HepG2 (cell line): ENCODE measurements around the gene PPIP5K2. TPM values are rescaled to one million over a fixed set of nuclear protein-coding genes. Genes with fewer than 3 reads are reported as not detected.

Experiments used
- AFF4 ChIP-seq: sonication (generic); formaldehyde crosslinking; IDR thresholded peaks from 2 replicates; pipeline ENCODE4 v1.4.0; 2020; ENCODE audit warnings: missing genetic modification reagents
- JARID2 ChIP-seq: sonication (generic); formaldehyde crosslinking; IDR thresholded peaks from 2 replicates; pipeline ENCODE4 v1.8.1; 2023; ENCODE audit warnings: missing genetic modification reagents, inconsistent platforms; ENCODE audit not compliant: insufficient replicate concordance
- PRDM10 ChIP-seq: sonication (generic); formaldehyde crosslinking; IDR thresholded peaks from 2 replicates; pipeline ENCODE4 v1.4.0; 2020; ENCODE audit warnings: low read depth, missing genetic modification reagents
- ZBTB34 ChIP-seq: sonication (generic); formaldehyde crosslinking; IDR thresholded peaks from 2 replicates; pipeline ENCODE4 v1.8.0; 2022; ENCODE audit warnings: mild to moderate bottlenecking, missing genetic modification reagents
- ZNF142 ChIP-seq: sonication (generic); formaldehyde crosslinking; IDR thresholded peaks from 2 replicates; pipeline ENCODE4 v1.4.0; 2020; ENCODE audit warnings: missing genetic modification reagents
- polyA plus RNA-seq, 8 experiments: library from polyadenylated mRNA; depleted of rRNA in 3 of 8; stranded (reverse) in 7 of 8; unstranded in 1 of 8; fragments of >200 nt; fragmentation: Illumina TruSeq in 4 of 8; extraction: Trizol in 4 of 8; gene quantifications; 2 replicates each; pipeline versions ENCODE4 v1.2.1 to v1.2.3, GENCODE V29; 2011 to 2016; ENCODE audit warnings: low read depth in 4 of 8, missing spikeins in 1 of 8, mixed read lengths in 1 of 8; ENCODE audit not compliant: insufficient read depth in 1 of 8
- total RNA-seq, 5 experiments: library from RNA; depleted of rRNA; stranded (reverse); fragments of >200 nt; fragmentation: Illumina TruSeq; extraction: Trizol; gene quantifications; 2 replicates each; pipeline ENCODE4 v1.2.3, GENCODE V29; 2016; ENCODE audit warnings: low read depth in 1 of 5

The PPIP5K2 gene
- total and polyA plus RNA-seq, 2 of the 13 experiments (the other 11 are each of a cell fraction or from before 2014, with no cell fraction given), result 19.7 to 45.6 TPM

- TF ChIP-seq PRDM10 (CRISPR knock-in tag), result peak; percentile 85
- no peak for TF ChIP-seq JARID2
- TF ChIP-seq AFF4, result 0 out of 2 replicates have a peak, but pooled peaks have one; percentile 65
- peak; percentile 69 for TF ChIP-seq ZNF142 (CRISPR knock-in tag)
- TF ChIP-seq ZBTB34 (CRISPR knock-in tag), result no peak; the same call in 1 of the 2 replicates
Measured at GRCh38 chr5:103119765-103120606, at the start of gene PPIP5K2, which contains the start of gene GIN1 (continued).
